Hepatocyte (in vitro differentiated cells): ENCODE measurements around the gene RTN4R.

Experiments
- EZH2 ChIP-seq: fragments of 200-600 bp; sonication (generic); IDR thresholded peaks from 2 replicates; pipeline ENCODE4 v1.6.1; 2016; ENCODE audit warnings: antibody characterized with exemption, mild to moderate bottlenecking, borderline replicate concordance
- TF ChIP-seq, protein P1 (sequence below): fragments of 200-600 bp; sonication (generic); IDR thresholded peaks from 2 replicates; pipeline ENCODE4 v1.5.1; 2016; ENCODE audit warnings: antibody characterized with exemption, mild to moderate bottlenecking; ENCODE audit not compliant: poor library complexity

DNA sequence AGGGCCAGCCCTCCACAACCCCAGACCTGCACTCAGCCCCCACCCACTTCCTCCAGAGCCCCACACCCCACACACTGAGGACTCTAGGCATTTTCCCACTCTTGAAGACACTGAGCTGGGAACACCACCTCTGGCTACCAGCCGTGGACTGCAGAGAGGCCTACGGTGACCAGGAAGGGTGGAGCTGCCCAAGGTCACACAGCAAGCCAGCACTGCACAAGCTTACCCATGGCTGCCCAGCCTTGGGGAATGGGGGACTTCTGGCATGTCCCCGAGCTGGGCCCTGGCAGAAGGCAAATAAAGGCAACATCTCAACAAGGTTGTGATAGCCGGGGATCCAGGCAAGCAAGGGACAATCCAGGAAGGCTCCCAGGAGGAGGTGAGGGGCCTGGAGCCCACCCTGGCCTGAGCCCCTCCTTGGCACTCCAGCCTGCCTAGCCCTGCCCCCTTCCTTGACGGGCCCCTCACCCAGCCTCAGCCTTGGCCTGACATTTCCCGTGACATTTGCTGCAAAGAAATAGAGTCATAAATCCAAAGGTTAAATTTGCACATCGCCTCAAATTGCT is 5.5 kb downstream of the RTN4R start:
- TF ChIP-seq, protein P1, sequence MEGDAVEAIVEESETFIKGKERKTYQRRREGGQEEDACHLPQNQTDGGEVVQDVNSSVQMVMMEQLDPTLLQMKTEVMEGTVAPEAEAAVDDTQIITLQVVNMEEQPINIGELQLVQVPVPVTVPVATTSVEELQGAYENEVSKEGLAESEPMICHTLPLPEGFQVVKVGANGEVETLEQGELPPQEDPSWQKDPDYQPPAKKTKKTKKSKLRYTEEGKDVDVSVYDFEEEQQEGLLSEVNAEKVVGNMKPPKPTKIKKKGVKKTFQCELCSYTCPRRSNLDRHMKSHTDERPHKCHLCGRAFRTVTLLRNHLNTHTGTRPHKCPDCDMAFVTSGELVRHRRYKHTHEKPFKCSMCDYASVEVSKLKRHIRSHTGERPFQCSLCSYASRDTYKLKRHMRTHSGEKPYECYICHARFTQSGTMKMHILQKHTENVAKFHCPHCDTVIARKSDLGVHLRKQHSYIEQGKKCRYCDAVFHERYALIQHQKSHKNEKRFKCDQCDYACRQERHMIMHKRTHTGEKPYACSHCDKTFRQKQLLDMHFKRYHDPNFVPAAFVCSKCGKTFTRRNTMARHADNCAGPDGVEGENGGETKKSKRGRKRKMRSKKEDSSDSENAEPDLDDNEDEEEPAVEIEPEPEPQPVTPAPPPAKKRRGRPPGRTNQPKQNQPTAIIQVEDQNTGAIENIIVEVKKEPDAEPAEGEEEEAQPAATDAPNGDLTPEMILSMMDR: no peak
- TF ChIP-seq EZH2: no peak
